ENCODE measurements around the gene RXRA.

RXRA gene

GRCh38 chr9:134318481-134318891, 7.8 kb upstream of the RXRA start:
- FAIRE-seq = no peak

GRCh38 chr9:134318941-134319305, 7.3 kb upstream of the RXRA start:
- FAIRE-seq = no peak

More at GRCh38 chr9:134318481-134318891, 7.8 kb upstream of the RXRA start:
- TF ChIP-seq CTCF (IDR thresholded peaks at IDR 0.05; ENCODE audit: insufficient read depth, missing control alignments) = no peak
- no peak for DNase-seq (ENCODE audit: insufficient read length, low spot score)

GRCh38 chr9:134319306-134320125, 6.7 kb upstream of the RXRA start:
- no peak for DNase-seq (ENCODE audit: insufficient read length, low spot score)
- TF ChIP-seq CTCF (IDR thresholded peaks at IDR 0.05; ENCODE audit: insufficient read depth, missing control alignments) = no peak
- FAIRE-seq = no peak

More at GRCh38 chr9:134318941-134319305, 7.3 kb upstream of the RXRA start:
- DNase-seq (ENCODE audit: insufficient read length, low spot score) = no peak
- TF ChIP-seq CTCF (IDR thresholded peaks at IDR 0.05; ENCODE audit: insufficient read depth, missing control alignments) = no peak

- FAIRE-seq (no peak), DNase-seq (ENCODE audit: insufficient read length, low spot score) (no peak)
- no peak for TF ChIP-seq CTCF (IDR thresholded peaks at IDR 0.05; ENCODE audit: insufficient read depth, missing control alignments)
Measured at GRCh38 chr9:134320126-134320867, 6.0 kb upstream of the RXRA start.

GRCh38 chr9:134320868-134321471, 5.3 kb upstream of the RXRA start:
- DNase-seq (ENCODE audit: insufficient read length, low spot score) (no peak), FAIRE-seq (no peak)
- TF ChIP-seq CTCF (IDR thresholded peaks at IDR 0.05; ENCODE audit: insufficient read depth, missing control alignments) = no peak

- FAIRE-seq = no peak
- TF ChIP-seq CTCF (IDR thresholded peaks at IDR 0.05; ENCODE audit: insufficient read depth, missing control alignments) = no peak
- DNase-seq (ENCODE audit: insufficient read length, low spot score) = no peak
Measured at GRCh38 chr9:134321531-134321930, 4.7 kb upstream of the RXRA start.
